HepG2 (cell line): ENCODE measurements around the gene SAMD4B. TPM values are rescaled to one million over a fixed set of nuclear protein-coding genes. Genes with fewer than 3 reads are reported as not detected.

Experiments
- CSRNP1 ChIP-seq: sonication (generic); formaldehyde crosslinking; IDR thresholded peaks from 2 replicates; pipeline ENCODE4 v1.8.1; 2023; ENCODE audit warnings: mild to moderate bottlenecking, missing genetic modification reagents
- HNRNPH1 ChIP-seq: fragments of 200-400 bp; formaldehyde crosslinking; optimal IDR thresholded peaks from 2 replicates; pipeline ENCODE3; 2017; ENCODE audit warnings: mild to moderate bottlenecking, low read depth, low read length
- KDM6A ChIP-seq: IDR thresholded peaks from 2 replicates; pipeline ENCODE4 v1.6.1; 2016; ENCODE audit warnings: low read depth
- LCORL ChIP-seq, 2 experiments: fragments of 450-650 bp in 1 of 2; sonication (generic) in 1 of 2; formaldehyde crosslinking in 1 of 2; IDR thresholded peaks; 2 replicates each; pipeline versions ENCODE4 v1.5.0 to v1.6.1; 2017 to 2020; ENCODE audit warnings: antibody characterized with exemption in 1 of 2, missing genetic modification reagents in 1 of 2
- MXI1 ChIP-seq: IDR thresholded peaks from 3 replicates; pipeline ENCODE4 v1.6.1; 2012; ENCODE audit warnings: low read depth, low read length, inconsistent platforms, borderline replicate concordance
- NR2F6 ChIP-seq, 2 experiments: IDR thresholded peaks; 2 replicates each; pipeline ENCODE4 v1.6.1; 2016; ENCODE audit warnings: antibody characterized with exemption in 1 of 2, mild to moderate bottlenecking in 1 of 2
- RFX3 ChIP-seq: IDR thresholded peaks from 2 replicates; pipeline ENCODE4 v1.6.1; 2016; ENCODE audit warnings: missing biosample characterization, missing genetic modification reagents
- SPEN ChIP-seq: sonication (generic); formaldehyde crosslinking; IDR thresholded peaks from 2 replicates; pipeline ENCODE4 v1.5.1; 2020; ENCODE audit warnings: low read depth, mild to moderate bottlenecking, missing genetic modification reagents
- TBX2 ChIP-seq: sonication (generic); formaldehyde crosslinking; IDR thresholded peaks from 2 replicates; pipeline ENCODE4 v1.5.0; 2020; ENCODE audit warnings: missing genetic modification reagents, mild to moderate bottlenecking, borderline replicate concordance
- TP53 ChIP-seq: sonication (generic); formaldehyde crosslinking; conservative IDR thresholded peaks from 2 replicates; pipeline ENCODE4 v1.4.0; 2020; ENCODE audit warnings: missing genetic modification reagents
- ZBTB7B ChIP-seq: sonication (generic); formaldehyde crosslinking; IDR thresholded peaks from 2 replicates; pipeline ENCODE4 v1.4.0; 2020; ENCODE audit warnings: missing genetic modification reagents
- ZMYM4 ChIP-seq: sonication (generic); formaldehyde crosslinking; IDR thresholded peaks from 2 replicates; pipeline ENCODE4 v1.8.1; 2023; ENCODE audit warnings: mild to moderate bottlenecking, missing genetic modification reagents
- ZNF224 ChIP-seq: sonication (generic); formaldehyde crosslinking; IDR thresholded peaks from 2 replicates; pipeline ENCODE4 v1.5.0; 2020; ENCODE audit warnings: mild to moderate bottlenecking, missing genetic modification reagents
- ZNF234 ChIP-seq: sonication (generic); formaldehyde crosslinking; conservative IDR thresholded peaks from 2 replicates; pipeline ENCODE4 v1.5.1; 2020; ENCODE audit warnings: mild to moderate bottlenecking, missing genetic modification reagents
- ZNF605 ChIP-seq: sonication (generic); formaldehyde crosslinking; IDR thresholded peaks from 2 replicates; pipeline ENCODE4 v1.8.0; 2022; ENCODE audit warnings: mild to moderate bottlenecking, missing genetic modification reagents
- polyA plus RNA-seq, 8 experiments: library from polyadenylated mRNA; depleted of rRNA in 3 of 8; stranded (reverse) in 7 of 8; unstranded in 1 of 8; fragments of >200 nt; fragmentation: Illumina TruSeq in 4 of 8; extraction: Trizol in 4 of 8; gene quantifications; 2 replicates each; pipeline versions ENCODE4 v1.2.1 to v1.2.3, GENCODE V29; 2011 to 2016; ENCODE audit warnings: low read depth in 4 of 8, missing spikeins in 1 of 8, mixed read lengths in 1 of 8; ENCODE audit not compliant: insufficient read depth in 1 of 8
- total RNA-seq, 5 experiments: library from RNA; depleted of rRNA; stranded (reverse); fragments of >200 nt; fragmentation: Illumina TruSeq; extraction: Trizol; gene quantifications; 2 replicates each; pipeline ENCODE4 v1.2.3, GENCODE V29; 2016; ENCODE audit warnings: low read depth in 1 of 5
- TF ChIP-seq, protein P1 (sequence below): sonication (generic); formaldehyde crosslinking; conservative IDR thresholded peaks from 2 replicates; pipeline ENCODE4 v1.4.0; 2020; ENCODE audit warnings: mild to moderate bottlenecking, missing genetic modification reagents, moderate library complexity
- TF ChIP-seq, protein P2 (sequence below): sonication (generic); formaldehyde crosslinking; IDR thresholded peaks from 2 replicates; pipeline ENCODE4 v1.4.0; 2020; ENCODE audit warnings: missing genetic modification reagents, low read depth, mild to moderate bottlenecking, borderline replicate concordance
- TF ChIP-seq, protein P3 (sequence below): sonication (generic); formaldehyde crosslinking; IDR thresholded peaks from 2 replicates; pipeline ENCODE4 v1.8.0; 2022; ENCODE audit warnings: missing genetic modification reagents, mild to moderate bottlenecking, borderline replicate concordance

The SAMD4B gene
- total and polyA plus RNA-seq, 2 of the 13 experiments (the other 11 are each of a cell fraction or from before 2014, with no cell fraction given) = 26.0 to 31.8 TPM

DNA sequence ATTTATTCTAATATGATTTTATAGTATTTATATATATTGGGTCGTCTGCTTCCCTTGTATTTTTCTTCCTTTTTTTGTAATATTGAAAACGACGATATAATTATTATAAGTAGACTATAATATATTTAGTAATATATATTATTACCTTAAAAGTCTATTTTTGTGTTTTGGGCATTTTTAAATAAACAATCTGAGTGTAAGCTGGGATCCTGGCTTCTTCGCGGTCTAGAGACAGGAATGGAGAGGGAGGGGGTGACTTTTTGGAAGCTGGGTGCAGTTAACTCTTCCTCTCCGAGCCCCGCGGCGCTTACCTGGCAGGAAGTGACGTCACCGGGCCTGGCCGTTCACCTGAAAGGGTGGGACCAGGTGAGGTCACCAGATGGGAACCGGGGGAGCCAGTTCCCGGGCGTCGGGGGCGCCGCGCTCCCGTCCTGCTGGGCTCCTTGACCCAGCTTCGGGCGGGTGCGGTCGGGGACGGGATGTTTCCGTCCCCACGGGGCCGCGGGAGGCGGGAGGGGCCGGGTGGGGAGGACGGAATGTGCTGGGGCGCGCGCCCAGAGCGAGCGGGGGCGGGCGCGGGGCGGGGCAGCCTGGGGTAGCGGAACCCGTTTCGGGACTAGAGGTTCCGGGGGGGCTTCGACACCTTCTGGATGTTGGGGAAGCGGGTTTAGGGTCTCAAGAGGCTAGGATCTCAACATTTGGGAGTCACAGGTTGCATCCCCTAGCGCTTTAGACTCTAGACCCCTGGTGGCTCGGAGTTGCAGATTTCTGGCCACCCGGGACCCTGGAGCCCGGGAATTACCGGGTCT is 67.2 kb downstream of the SAMD4B start (continued):
- TF ChIP-seq ZNF605 (CRISPR knock-in tag) (0 out of 2 replicates have a peak, but pooled peaks have one; percentile 53), LCORL (IDR thresholded peaks at IDR 0.05) (no peak), LCORL (CRISPR knock-in tag; IDR thresholded peaks at IDR 0.05) (peak; percentile 71), ZMYM4 (CRISPR knock-in tag) (no peak), HNRNPH1 (no peak), CSRNP1 (peak; percentile 70), TBX2 (peak; percentile 76), ZNF224 (CRISPR knock-in tag) (no peak), MXI1 (0 out of 3 replicates have a peak, but pooled peaks have one; percentile 37), ZBTB7B (CRISPR knock-in tag) (peak; percentile 29; the same call in 1 of the 2 replicates), KDM6A (CRISPR knock-in tag) (no peak), ZNF234 (CRISPR knock-in tag) (0 out of 2 replicates have a peak, but pooled peaks have one; percentile 47), TP53 (CRISPR knock-in tag) (0 out of 2 replicates have a peak, but pooled peaks have one; percentile 6), SPEN (0 out of 2 replicates have a peak, but pooled peaks have one; percentile 37), RFX3 (CRISPR knock-in tag) (no peak), NR2F6 (IDR thresholded peaks at IDR 0.05) (no peak), NR2F6 (CRISPR knock-in tag; IDR thresholded peaks at IDR 0.05) (peak; percentile 38; the same call in 1 of the 2 replicates)
- TF ChIP-seq, protein P1, sequence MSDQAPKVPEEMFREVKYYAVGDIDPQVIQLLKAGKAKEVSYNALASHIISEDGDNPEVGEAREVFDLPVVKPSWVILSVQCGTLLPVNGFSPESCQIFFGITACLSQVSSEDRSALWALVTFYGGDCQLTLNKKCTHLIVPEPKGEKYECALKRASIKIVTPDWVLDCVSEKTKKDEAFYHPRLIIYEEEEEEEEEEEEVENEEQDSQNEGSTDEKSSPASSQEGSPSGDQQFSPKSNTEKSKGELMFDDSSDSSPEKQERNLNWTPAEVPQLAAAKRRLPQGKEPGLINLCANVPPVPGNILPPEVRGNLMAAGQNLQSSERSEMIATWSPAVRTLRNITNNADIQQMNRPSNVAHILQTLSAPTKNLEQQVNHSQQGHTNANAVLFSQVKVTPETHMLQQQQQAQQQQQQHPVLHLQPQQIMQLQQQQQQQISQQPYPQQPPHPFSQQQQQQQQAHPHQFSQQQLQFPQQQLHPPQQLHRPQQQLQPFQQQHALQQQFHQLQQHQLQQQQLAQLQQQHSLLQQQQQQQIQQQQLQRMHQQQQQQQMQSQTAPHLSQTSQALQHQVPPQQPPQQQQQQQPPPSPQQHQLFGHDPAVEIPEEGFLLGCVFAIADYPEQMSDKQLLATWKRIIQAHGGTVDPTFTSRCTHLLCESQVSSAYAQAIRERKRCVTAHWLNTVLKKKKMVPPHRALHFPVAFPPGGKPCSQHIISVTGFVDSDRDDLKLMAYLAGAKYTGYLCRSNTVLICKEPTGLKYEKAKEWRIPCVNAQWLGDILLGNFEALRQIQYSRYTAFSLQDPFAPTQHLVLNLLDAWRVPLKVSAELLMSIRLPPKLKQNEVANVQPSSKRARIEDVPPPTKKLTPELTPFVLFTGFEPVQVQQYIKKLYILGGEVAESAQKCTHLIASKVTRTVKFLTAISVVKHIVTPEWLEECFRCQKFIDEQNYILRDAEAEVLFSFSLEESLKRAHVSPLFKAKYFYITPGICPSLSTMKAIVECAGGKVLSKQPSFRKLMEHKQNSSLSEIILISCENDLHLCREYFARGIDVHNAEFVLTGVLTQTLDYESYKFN (CRISPR knock-in tag) = 0 out of 2 replicates have a peak, but pooled peaks have one; percentile 6
- TF ChIP-seq, protein P2, sequence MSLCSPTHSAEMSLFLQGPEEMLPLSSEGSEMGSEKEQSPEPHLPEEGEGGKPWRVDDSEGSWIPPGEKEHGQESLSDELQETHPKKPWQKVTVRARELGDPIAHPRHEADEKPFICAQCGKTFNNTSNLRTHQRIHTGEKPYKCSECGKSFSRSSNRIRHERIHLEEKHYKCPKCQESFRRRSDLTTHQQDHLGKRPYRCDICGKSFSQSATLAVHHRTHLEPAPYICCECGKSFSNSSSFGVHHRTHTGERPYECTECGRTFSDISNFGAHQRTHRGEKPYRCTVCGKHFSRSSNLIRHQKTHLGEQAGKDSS (CRISPR knock-in tag) = no peak
- TF ChIP-seq, protein P3, sequence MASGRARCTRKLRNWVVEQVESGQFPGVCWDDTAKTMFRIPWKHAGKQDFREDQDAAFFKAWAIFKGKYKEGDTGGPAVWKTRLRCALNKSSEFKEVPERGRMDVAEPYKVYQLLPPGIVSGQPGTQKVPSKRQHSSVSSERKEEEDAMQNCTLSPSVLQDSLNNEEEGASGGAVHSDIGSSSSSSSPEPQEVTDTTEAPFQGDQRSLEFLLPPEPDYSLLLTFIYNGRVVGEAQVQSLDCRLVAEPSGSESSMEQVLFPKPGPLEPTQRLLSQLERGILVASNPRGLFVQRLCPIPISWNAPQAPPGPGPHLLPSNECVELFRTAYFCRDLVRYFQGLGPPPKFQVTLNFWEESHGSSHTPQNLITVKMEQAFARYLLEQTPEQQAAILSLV = peak; percentile 31; the same call in 1 of the 2 replicates
